GM21360 (cell line): ENCODE results near the gene OSBPL2.
A peak's percentile ranks its signal among the peaks of the same experiment; 100 is the strongest.

ENCODE experiments used
- ATAC-seq: cut with Tn5 transposase; IDR thresholded peaks from one replicate; pipeline ENCODE4 v1.9.1; 2021; ENCODE audit warnings: mild to moderate bottlenecking, moderate library complexity; ENCODE audit not compliant: unreplicated experiment

Gene OSBPL2

DNA sequence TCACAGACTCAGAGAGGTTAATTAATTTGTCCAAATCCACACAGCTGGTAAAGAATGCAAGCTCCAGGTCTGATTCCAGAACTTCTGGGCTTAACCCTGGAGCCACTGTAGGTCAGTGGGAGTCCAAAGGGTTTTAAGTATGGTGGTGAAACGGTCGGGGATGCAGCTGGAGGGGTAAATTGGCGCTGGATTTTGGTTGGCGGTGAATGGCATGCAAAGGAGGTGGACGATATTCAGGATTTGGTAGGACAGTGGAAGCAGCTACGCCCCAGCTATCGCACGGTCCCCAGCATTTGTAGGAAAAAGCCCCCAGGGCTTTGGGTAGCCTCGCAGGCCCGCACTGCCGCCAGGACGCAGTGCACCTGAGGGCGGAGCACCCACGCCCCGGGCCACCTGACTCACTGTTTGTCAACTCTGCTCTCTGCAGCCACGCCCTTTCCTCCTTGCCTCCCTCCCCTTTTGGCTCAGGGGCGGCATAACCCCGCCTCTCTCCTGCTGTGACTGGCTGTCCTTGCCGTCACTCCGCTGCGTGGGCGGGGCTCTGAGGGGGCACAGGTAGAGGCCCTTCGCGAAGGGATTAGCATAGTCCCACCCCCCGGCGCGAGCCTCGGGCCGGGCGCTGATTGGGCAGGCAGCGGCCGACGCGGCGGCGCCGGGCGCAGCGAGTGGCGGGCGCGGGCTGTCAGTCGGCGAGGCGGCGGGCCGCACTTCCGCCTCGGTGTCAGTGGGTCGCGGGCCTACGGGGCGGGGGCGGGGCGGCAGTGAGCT, at the start of gene OSBPL2:
TSS of gene OSBPL2 (plus strand) at position 721 of the 768 bp plus-strand sequence. CDS start 17,664 bp downstream, outside the sequence.
- ATAC-seq, result peak; percentile 95

DNA sequence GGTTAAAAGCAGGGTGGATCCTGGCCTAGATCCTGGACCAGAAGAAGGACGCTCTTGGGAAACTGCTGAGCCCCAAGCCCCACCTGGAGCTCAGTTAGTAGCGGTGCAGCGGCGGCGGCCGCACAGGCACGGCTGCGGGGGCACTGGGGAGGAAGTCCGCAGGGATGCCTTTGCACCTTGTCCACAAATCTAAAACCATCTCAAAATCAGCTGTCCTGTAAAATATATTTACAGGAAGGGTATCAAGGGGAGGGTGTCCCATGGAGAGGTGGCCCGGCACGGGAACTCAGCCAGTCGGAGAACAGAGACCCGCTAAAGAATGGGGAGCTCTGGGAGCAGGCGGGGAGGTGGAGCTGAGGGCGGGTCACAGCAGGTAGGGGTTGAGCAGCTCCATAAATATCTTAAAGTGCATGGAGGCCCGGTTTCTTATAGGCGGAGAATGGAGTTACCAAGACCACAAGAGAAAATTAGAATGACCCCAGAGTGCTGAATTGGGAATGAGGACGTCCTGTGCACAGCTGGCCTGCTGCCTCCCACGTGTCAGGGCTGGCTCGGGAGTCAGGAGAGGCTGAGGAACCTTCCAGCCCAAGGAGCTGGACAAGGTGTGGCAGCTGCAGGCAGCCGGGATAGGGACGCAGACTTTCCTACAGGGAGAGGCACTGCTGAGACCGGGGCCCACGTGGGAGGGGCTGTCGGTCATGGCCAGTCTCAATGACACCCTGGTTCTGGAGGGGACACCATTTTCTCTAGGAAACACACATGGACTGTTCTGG, 47.5 kb upstream of the OSBPL2 start:
- ATAC-seq, result no peak

DNA sequence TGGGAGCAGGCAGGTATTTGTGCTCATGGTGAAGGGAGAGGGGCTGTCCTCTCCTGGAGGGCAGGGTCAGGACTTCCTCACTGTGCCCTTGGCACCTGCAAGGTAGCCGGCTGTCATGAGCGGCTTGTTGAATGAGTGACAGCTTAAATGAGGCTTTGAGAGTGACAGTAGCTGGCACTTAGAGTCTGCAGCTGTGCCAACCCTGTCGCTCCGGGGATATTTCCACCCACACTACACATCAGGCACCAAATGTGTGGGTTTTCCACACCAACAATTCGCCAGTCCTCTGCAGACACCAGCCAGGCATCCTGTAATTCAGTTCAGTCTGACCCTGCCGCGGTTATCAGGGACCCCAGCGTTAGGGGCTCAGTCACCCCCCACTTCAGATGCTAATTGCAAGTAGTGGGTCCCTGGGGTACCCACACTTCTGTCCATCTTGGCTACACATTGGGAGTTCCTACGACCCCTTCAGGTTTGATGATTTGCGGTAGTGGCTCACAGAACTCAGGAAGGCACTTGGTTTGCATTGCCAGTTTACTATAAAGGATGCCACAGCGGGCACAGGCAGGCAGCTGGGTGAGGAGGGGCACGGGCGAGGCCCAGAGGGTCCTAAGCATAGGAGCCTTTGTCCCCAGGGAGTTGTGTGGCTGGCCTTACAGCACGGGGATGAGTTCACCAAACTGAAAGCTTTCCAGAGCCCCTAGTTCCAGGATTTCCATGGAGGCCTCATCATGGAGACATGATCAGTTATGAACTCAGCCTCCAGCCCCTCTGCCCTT, 46.4 kb upstream of the OSBPL2 start:
- no peak for ATAC-seq

DNA sequence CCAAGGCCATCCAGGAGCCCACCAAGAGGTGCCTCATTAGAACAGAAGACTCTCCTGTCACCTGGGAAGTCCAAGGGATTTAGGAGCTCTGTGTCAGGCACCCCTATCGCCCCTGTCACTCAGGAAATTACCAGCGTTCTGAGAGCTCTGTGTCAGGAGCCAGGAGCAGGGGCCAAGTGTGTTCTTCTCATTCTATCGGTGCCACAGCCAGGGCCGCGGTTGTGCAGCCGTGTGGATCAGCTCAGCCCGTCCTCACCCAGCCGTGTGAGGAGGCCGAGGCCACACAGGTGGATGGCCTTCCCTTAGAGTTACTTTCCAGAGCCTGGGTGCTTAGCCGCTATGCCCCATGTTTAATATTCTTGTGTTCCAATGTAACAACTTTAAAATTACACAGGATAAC, 45.7 kb upstream of the OSBPL2 start:
- ATAC-seq, result no peak

DNA sequence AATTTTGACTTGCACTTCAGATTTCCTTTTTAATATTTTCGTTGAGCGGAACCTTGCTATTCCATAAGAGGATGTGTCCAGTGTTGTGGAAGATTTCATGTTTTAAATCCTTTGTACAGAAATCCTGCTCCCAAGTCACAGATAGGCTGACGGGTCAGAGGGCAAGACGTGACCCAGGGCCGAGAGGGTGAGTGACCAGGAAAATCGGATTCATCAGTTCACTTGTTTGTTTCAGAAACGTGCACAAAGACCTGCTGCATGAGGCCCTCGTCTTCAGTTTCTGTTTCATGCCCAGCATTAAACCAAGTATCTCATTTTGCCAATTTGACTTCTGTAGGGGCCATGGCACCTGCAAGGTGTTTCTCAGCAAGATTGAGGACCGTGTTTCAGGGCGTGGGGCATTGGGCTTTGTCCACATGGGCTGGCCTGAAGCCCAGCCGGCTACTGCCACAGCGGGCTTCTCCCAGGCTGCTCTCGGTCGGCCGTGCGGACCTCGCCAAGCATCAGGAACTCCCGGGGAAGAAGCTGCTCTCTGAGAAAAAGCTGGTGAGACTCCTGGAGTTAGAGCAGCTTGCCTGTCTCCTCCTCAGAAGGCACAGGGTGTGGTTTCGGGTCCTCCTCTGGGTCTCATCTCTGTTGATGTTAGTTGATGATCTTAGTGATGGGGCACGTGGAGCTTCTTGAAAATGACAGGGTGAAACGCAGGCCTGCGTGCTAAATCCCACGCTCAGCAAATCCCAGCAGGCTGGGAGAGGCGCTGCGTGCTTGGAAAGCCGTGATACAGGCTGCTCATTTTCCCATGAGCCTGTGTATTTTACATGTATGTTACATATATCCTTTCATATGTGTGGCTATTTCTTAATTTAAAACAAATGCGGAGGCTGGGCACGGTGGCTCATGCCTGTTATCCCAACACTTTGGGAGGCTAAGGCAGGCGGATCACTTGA, 45.0 kb upstream of the OSBPL2 start:
- ATAC-seq, result no peak

DNA sequence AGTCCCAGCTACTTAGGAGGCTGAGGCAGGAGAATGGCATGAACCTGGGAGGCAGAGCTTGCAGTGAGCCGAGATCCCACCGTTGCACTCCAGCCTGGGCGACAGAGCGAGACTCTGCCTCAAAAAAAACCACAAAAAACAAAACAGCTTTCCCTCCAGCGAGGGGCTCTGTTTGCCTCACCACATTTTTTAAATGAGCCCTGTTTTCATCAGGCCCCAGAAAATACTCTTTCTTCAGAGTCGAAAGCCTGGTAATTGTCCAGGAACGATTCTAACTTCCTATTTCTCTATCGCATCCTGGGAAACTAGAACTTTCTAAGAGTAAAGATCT, 43.3 kb upstream of the OSBPL2 start:
- ATAC-seq, result no peak

DNA sequence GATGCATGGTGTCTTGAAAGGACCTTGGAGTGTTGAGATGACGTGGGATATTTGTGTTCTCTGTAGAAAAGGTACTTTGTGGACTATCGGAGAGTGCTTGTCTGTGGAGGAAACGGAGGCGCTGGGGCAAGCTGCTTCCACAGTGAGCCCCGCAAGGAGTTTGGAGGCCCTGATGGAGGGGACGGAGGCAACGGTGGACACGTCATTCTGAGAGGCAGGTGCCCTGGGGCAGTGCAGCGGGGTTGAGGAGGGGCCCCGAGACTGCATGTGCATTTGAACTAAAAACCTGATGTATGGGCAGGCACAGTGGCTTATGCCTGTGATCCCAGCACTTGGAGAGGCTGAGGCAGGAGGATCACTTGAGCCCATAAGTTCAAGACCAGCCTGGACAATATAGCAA, 42.6 kb upstream of the OSBPL2 start:
- ATAC-seq, result no peak

DNA sequence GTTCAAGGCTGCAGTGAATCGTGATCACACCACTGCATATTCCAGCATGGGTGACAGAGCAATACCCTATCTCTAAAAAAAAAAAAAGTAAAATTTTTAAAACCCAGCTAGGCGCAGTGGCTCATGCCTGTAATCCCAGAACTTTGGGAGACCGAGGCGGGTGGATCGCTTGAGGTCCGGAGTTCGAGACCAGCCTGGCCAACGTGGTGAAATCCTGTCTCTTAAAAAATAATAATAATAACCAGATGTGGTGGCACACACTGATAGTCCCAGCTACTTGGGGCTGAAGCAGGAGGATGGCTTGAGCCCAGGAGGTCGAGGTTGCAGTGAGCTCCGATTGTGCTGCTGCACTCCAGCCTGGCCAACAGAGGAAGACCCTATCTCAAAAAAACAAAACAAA, 42.0 kb upstream of the OSBPL2 start:
- ATAC-seq, result no peak

DNA sequence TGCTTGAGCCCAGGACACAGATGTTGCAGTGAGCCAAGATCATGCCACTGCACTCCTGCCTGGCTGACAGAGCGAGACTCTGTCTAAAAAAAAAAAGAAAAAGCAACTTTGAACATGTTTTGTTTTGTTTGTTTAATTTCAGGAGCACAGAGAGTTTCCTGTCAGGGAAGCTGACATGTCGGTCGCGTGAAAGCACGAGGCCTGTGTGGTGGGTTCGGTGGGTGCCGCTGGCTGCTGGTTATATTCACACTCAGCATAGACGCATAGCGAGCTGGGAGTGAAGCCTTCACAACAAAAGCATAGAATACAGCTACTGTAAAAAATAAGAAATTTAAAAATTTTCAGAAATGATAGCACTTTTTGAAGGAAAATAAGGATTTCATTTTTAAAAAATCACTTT, 41.0 kb upstream of the OSBPL2 start:
- ATAC-seq, result no peak

DNA sequence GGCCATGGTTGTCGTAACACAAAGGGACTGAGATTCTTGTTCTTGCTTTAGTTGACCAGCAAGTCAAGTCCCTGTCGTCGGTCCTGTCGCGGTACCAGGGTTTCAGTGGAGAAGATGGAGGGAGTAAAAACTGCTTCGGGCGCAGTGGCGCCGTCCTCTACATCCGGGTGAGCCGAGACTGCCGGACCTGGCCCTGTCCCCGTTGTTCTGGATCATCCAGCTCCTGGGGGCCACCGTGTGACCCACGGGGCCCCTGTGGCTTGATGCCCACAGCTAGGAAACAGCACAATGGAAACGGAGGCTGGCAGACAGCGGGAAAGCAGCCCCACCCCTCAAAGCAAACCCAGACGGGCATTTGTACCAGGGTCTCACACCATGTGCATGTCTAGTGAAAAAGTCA, 40.5 kb upstream of the OSBPL2 start:
- no peak for ATAC-seq

DNA sequence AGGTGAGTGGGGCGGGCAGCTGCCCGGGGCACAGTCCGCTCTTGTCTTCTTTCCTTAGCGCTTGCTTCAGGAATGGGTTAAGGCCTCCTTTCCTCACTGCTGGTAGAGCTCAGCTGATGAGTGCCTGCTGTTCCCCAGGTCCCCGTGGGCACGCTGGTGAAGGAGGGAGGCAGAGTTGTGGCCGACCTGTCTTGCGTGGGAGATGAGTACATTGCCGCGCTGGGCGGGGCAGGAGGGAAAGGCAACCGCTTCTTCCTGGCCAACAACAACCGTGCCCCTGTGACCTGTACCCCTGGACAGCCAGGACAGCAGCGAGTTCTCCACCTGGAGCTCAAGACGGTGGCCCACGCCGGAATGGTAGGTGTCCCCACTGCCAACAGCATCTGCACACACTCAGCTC, 39.8 kb upstream of the OSBPL2 start:
- no peak for ATAC-seq

DNA sequence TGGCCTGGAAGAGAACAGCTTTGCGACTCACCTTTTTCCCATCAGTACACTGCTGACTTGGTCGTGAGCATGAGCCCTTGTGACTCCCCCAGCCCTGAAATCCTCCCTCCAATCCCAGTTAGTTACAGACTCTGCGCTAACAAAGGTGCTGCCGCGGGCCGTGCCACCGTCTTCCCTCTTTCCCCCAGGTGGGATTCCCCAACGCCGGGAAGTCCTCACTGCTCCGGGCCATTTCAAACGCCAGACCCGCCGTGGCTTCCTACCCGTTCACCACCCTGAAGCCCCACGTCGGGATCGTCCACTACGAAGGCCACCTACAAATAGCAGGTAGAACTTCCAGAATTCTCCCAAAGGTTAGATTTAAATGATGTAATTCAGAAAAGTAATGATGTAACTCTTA, 39.4 kb upstream of the OSBPL2 start:
- ATAC-seq, result no peak

DNA sequence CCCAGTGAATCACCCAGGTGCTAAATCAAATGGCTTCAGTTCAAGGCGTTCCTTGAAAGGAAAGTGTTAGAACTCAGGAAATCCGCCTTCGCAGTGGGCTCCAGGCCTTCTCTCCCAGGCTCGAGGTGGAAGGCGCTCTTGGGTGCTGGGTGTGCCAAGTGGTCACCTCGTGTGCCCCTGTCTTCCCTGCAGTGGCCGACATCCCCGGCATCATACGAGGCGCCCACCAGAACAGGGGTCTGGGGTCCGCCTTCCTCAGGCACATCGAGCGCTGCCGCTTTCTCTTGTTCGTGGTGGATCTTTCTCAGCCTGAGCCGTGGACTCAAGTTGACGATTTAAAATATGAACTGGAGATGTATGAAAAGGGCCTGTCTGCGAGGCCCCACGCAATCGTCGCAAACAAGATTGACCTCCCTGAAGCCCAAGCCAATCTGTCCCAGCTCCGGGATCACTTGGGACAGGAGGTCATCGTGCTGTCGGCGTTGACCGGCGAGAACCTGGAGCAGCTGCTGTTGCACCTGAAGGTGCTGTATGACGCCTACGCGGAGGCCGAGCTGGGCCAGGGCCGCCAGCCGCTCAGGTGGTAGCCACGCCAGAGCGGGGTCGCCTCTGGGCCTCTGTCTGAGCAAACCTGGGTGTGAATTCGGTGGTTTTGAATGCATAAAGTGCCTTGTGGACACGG, 37.7 kb upstream of the OSBPL2 start:
- no peak for ATAC-seq

DNA sequence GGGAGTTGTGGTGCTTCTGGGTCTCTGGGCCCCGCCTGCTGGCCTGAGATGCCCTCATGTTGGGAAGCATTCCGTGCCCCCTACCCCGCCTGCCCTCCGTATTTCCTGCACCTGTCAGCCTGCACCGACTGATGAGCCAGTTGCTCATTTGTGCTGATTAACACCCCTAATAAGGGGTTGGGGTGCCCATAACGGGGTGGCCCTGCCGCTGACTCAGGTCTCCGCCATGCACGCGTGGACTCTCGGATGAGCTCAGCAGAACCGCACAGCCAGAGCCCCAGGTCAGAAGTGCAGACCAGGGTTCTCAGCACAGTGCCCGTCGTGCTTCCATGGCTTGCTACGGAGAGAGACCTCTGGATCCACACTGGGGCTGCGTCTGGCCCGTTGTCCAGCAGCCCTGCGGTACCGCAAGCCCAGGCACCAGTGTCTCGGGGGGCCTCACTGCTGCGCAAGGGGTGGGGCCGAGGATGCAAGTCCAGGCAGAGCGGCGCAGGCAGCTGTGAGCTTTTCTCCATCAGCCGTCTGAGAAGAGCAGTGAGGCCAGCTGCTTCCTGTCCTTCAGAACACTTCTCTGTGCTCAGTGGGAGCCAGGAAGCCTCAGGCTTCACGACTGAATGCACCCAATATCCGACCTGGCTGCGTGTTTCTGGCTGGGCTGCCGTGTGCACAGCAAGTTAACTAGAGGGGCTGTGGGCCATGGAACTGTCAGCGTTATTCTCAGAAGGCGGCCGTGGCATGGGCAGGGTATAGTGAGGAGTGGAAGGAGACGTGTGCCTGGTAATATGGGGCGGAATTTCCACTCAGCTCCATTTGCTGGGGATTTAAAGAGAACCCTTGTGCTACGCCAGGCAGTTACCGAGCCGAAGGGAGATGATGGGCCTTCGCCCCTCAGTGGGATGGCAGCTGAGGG, 36.9 kb upstream of the OSBPL2 start:
- ATAC-seq, result peak; percentile 83

DNA sequence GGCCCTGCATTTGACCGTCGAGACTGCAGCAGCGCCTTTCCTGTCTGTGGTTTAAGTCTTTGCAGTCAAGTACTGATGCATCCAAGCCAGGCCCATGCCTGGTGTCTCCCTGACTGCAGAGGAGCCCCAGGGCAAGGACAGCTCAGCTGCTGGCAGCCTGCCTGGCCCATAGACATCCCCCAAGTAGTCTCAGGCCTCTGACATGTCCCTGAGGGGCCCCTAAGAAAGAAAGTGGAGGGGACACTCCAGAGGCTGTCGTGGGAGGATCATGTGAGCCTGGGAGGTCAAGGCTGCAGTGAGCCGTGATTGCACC, 36.3 kb upstream of the OSBPL2 start:
- ATAC-seq, result no peak

DNA sequence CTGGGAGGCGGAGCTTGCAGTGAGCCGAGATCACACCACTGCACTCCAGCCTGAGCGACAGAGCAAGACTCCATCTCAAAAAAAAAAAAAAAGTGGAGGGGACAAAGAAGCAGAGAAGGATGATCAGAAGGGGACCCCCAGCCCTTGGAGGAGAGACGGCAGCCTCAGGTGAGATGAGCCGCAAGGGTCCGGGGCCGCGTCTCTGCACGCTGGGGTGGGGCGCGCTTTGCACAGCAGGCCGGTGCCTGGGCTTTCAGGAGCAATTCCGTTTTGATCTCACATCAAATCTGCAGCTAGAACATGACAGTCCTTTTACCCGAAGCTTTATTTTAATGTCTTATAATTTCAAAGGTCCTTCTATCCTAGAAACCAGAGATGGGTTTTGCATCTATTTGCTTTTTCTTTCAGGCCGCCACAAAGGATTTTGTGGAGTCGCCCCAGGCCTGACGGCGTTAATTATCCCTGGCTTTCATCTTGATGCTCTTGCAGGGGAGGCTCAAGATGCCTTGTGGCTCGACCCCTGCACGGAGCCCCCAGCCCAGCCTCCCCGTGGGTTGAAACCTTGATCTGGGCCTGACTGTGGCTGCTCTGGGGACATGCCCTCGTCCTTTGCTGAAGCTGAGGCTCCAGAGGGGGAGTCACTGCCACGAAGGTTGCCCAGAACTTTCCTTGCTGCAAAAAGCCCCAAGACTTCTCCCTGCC, 35.5 kb upstream of the OSBPL2 start:
- no peak for ATAC-seq

DNA sequence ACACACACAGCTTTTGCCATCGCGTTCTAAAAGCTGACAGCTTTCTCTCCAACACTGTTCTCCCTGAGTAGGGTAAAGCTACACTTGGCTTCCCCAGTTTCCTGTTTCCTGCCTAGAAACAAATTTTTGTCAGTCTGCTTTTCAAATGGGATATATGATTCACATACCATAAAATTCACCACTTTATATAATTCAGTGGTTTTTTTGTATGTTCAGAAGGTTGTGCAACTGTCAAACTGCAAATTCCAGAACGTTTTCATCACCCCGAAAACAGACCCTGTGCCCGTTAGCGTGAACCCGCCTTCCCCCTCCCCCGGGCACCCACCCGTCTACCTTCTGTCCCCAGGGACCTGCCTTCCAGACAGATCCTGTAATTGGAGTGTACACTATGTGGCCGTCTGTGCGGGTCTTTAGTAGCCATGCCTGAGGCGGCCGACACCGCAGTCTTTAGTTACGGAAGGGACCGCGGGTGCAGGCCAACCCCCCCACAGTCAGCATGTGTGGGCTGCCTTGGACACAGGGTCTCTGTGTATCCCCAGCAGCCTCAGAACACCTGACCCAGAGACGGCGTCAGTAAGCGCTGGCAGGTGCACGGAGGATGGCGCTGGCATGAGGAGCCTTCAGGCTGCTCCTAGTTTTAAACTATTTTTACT, 34.8 kb upstream of the OSBPL2 start:
- no peak for ATAC-seq
